ENCODE results near the gene APOBEC3F.
"Not testable (repeated sequence)": the region's sequence is repeated elsewhere in the genome, so short reads cannot be mapped to it uniquely, and the experiment has no call there.

GRCh38 chr22:39043063-39043462 lies 2.4 kb downstream of the APOBEC3F start:
- not testable (repeated sequence) for TF ChIP-seq JUNB (IDR thresholded peaks at IDR 0.05); RCOR1 (IDR thresholded peaks at IDR 0.05; ENCODE audit: low read depth, low read length); KDM5A (IDR thresholded peaks at IDR 0.05); RAD21 (conservative IDR thresholded peaks at IDR 0.05 in 1 of 2, IDR thresholded peaks at IDR 0.05 in 1 of 2); KDM1A (IDR thresholded peaks at IDR 0.05; ENCODE audit: low read depth)
